ENCODE data around the gene TP73. TPM values are rescaled to one million over a fixed set of nuclear protein-coding genes. Genes with fewer than 3 reads are reported as not detected.

The TP73 gene
- total RNA-seq, 2 experiments from 2014 or later = not detected

DNA sequence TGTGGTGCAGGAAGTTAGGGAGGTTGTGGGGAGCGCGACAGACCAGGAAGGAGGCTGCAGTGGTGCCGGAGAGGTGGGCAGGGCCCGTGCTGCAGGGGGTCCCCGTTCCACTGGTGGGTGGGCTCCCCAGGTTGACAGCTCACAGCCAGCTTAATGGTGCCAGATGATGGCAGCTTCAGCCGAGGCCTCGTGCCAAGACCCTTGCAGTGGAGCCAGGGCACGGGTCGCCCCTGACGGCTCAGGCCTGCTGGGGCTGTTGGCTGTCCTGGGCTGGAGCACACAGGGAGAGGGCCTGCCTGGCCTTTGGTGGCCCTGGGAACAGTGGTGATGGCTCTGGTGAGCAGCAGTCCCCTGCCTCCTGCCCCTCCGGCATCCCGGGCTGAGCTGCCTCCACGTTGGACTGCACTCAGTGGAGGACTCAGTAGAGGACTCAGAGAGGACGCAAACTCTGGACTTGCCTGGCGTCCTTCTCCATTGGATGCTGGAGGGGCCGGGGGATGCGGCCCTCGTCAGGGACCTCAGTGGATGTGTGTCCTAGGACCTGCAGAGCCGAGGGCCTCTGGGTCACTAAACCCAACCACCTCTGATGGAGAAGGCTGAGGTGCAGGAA, 53.1 kb downstream of the TP73 start:
- H3K27ac ChIP-seq (ENCODE audit: low read depth in 1 of 2, low read length in 2 of 2) = no peak overlapping the region
- no peaks in the 10 kb centered on the region for H3K9me3 ChIP-seq (ENCODE audit: control insufficient read depth in 1 of 2, insufficient read depth in 1 of 2, low read length in 2 of 2)
- no peak overlapping the region for H3K4me3 ChIP-seq (ENCODE audit: low read length)
- no peaks in the 10 kb centered on the region for H3K9me3 Mint-ChIP-seq
- TF ChIP-seq, protein P1, sequence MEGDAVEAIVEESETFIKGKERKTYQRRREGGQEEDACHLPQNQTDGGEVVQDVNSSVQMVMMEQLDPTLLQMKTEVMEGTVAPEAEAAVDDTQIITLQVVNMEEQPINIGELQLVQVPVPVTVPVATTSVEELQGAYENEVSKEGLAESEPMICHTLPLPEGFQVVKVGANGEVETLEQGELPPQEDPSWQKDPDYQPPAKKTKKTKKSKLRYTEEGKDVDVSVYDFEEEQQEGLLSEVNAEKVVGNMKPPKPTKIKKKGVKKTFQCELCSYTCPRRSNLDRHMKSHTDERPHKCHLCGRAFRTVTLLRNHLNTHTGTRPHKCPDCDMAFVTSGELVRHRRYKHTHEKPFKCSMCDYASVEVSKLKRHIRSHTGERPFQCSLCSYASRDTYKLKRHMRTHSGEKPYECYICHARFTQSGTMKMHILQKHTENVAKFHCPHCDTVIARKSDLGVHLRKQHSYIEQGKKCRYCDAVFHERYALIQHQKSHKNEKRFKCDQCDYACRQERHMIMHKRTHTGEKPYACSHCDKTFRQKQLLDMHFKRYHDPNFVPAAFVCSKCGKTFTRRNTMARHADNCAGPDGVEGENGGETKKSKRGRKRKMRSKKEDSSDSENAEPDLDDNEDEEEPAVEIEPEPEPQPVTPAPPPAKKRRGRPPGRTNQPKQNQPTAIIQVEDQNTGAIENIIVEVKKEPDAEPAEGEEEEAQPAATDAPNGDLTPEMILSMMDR (IDR thresholded peaks at IDR 0.05) = no peak
- ATAC-seq (ENCODE audit: poor library complexity) (no peak), DNase-seq (no peak)
- H3K4me1 Mint-ChIP-seq (ENCODE audit: low read depth) = peaks cover 6% of the 10 kb centered on the region
- no peak overlapping the region for H3K27ac Mint-ChIP-seq
- ChIA-PET CTCF (no interaction called here), POLR2A (no interaction called here)
- H3K4me1 ChIP-seq (ENCODE audit: insufficient read depth, low read length) = peaks cover 12% of the 10 kb centered on the region
- H3K36me3 Mint-ChIP-seq (ENCODE audit: low read depth) = no peaks in the 10 kb centered on the region
- H3K4me3 Mint-ChIP-seq = no peak overlapping the region
- no peaks in the 10 kb centered on the region for H3K36me3 ChIP-seq (ENCODE audit: insufficient read depth, low read length)
- peaks cover 11% of the 10 kb centered on the region for H3K27me3 Mint-ChIP-seq
- intact Hi-C loops (cut with DNase I, micrococcal nuclease) = no loop called here
- H3K27me3 ChIP-seq (ENCODE audit: control insufficient read depth in 1 of 2, insufficient read depth in 2 of 2, low read length in 2 of 2) = peaks cover 10 to 20% of the 10 kb centered on the region in 2 experiments

DNA sequence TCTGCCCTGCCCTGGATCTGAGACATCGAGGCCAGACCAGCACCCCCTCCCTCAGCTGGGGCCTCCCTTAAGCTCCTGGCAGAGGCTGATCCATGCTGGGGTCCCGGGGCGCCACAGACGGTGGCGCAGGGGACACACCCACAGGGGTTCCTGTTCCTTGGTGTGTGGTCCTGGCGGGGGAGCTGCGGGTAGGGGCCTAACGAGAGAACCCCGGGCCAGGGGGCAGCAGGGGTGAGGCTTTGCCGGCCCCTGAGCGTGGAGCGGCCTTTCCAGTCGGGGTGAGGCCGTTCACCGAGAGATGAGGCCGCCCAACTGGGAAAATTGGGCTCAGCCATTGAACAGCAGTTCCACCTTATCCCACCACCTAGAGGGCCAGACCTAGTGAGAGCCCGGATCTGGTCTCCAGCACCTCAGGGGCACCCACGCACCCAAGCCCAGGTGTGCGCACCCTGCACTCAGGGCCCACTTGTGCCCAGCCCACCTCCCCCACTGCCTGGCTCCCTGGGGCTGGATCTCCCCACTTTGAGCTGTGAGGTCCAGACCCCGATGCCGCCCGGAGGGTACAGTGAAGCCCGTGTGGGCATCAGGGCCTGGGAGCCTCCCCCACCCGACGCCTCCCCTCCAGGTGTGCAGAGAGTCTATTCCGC, 54.5 kb downstream of the TP73 start:
- POLR2A ChIA-PET = no interaction called here
- Mint-ChIP-seq H3K27me3 (peaks cover 17% of the 10 kb centered on the region), H3K36me3 (ENCODE audit: low read depth) (no peaks in the 10 kb centered on the region), H3K4me1 (ENCODE audit: low read depth) (peaks cover 6% of the 10 kb centered on the region), H3K4me3 (no peak overlapping the region), H3K9me3 (no peaks in the 10 kb centered on the region), H3K27ac (no peak overlapping the region)
- intact Hi-C loops (cut with DNase I, micrococcal nuclease) = no loop called here
- TF ChIP-seq, protein P1 (IDR thresholded peaks at IDR 0.05) = no peak
- ATAC-seq (ENCODE audit: poor library complexity) (no peak), DNase-seq (no peak)
- H3K27me3 ChIP-seq (ENCODE audit: control insufficient read depth in 1 of 2, insufficient read depth in 2 of 2, low read length in 2 of 2) = peaks cover 10 to 20% of the 10 kb centered on the region in 2 experiments
- H3K4me1 ChIP-seq (ENCODE audit: insufficient read depth, low read length) = peaks cover 12% of the 10 kb centered on the region
- CTCF ChIA-PET = no interaction called here
- H3K9me3 ChIP-seq (ENCODE audit: control insufficient read depth in 1 of 2, insufficient read depth in 1 of 2, low read length in 2 of 2) = no peaks in the 10 kb centered on the region
- H3K4me3 ChIP-seq (ENCODE audit: low read length) = no peak overlapping the region
- H3K36me3 ChIP-seq (ENCODE audit: insufficient read depth, low read length) = no peaks in the 10 kb centered on the region
- H3K27ac ChIP-seq (ENCODE audit: low read depth in 1 of 2, low read length in 2 of 2) = no peak overlapping the region

DNA sequence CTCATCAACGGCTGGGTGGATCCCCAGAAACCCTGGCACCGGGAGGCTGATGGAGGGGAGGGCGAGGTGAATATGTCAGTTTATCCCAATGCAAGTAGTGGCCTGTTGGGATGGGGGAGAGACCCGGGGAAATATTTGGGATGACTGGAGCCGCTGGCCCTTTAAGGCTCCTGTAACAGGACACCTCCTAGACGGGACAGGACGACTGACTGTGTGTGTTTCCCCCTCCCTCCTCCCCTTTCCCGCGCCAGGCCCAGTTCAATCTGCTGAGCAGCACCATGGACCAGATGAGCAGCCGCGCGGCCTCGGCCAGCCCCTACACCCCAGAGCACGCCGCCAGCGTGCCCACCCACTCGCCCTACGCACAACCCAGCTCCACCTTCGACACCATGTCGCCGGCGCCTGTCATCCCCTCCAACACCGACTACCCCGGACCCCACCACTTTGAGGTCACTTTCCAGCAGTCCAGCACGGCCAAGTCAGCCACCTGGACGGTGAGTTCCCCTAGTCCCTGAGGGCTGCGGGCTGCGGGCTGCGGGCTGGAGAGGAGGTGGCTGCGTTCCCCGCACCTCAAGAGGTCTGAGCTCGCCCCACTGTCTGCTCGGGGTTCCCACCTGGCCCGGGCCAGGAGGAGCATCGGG, 55.1 kb downstream of the TP73 start:
- ChIA-PET CTCF (no interaction called here), POLR2A (no interaction called here)
- H3K4me3 Mint-ChIP-seq = no peak overlapping the region
- peaks cover 6% of the 10 kb centered on the region for H3K4me1 Mint-ChIP-seq (ENCODE audit: low read depth)
- no peaks in the 10 kb centered on the region for H3K36me3 ChIP-seq (ENCODE audit: insufficient read depth, low read length)
- peaks cover 20% of the 10 kb centered on the region for H3K27me3 Mint-ChIP-seq
- H3K36me3 Mint-ChIP-seq (ENCODE audit: low read depth) = no peaks in the 10 kb centered on the region
- H3K27me3 ChIP-seq (ENCODE audit: control insufficient read depth in 1 of 2, insufficient read depth in 2 of 2, low read length in 2 of 2) = peaks cover 10 to 24% of the 10 kb centered on the region in 2 experiments
- DNase-seq (no peak), ATAC-seq (ENCODE audit: poor library complexity) (no peak)
- H3K27ac Mint-ChIP-seq = no peak overlapping the region
- H3K4me1 ChIP-seq (ENCODE audit: insufficient read depth, low read length) = peaks cover 12% of the 10 kb centered on the region
- intact Hi-C loops (cut with DNase I, micrococcal nuclease) = no loop called here
- H3K9me3 ChIP-seq (ENCODE audit: control insufficient read depth in 1 of 2, insufficient read depth in 1 of 2, low read length in 2 of 2) = no peaks in the 10 kb centered on the region
- no peak overlapping the region for H3K4me3 ChIP-seq (ENCODE audit: low read length)
- TF ChIP-seq, protein P1 (IDR thresholded peaks at IDR 0.05) = no peak
- H3K9me3 Mint-ChIP-seq = no peaks in the 10 kb centered on the region
- H3K27ac ChIP-seq (ENCODE audit: low read depth in 1 of 2, low read length in 2 of 2) = no peak overlapping the region
